ENCODE data around the gene ANKRD28. TPM values are rescaled to one million over a fixed set of nuclear protein-coding genes. Genes with fewer than 3 reads are reported as not detected.
"Not testable (repeated sequence)": the region's sequence is repeated elsewhere in the genome, so short reads cannot be mapped to it uniquely, and the experiment has no call there.

Gene ANKRD28
- total RNA-seq: 62.4 TPM

DNA sequence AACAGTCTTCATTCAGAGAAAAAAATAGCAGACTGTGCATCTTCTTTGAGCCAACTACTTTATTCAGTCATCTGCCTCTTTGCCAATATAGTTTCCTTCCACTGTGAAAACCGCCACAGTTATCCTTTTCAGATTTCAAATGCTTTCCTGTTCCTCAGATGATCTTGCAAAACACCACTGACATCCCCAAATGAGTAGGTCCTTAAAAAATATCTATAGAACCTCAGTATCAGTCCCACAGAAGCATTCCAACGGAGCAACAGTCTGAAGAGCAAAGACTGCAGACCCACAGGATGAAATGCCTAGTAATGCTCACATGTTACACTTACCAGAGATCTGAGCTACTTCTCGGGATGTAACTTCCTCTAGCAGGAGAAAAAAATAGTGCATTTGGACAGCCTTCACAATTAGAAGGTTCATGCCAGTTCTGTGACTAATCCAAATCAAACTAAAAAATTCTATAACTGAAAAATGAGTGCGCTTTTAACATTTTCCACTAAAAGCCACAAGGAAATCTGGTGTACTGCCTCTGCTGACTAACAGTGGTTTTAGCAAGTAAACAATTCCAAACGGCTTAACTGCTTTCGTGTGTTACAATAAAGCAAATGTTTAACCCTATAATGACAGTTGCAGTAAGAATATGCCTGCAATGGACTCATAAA lies at the start of gene ANKRD28:
Gene ANKRD28, minus strand, starts transcription at position 338 of the 662 bp plus-strand sequence. CDS start 1,458 bp downstream, outside the sequence.
- no peak for DNase-seq (ENCODE audit: low spot score)

DNA sequence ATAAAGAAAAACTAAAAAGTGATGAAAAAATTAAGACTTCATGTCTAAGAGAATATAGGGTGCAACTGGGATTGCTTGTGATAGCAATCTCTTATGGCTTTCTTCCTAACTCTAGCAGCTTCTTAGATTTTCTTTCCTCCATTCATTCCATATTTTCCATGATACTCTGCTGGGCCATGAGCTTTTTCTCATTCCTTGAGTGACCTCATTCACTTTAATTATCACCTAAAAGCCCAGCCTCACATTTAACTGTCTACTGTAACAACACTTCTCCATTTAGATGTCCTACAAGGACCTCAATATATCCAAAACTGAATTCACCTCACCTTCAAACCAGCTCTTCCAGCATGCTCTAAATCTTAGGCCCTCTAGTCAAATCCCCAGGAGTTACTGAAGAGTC lies 49.5 kb upstream of the ANKRD28 start:
- no peak for DNase-seq (ENCODE audit: low spot score)

DNA sequence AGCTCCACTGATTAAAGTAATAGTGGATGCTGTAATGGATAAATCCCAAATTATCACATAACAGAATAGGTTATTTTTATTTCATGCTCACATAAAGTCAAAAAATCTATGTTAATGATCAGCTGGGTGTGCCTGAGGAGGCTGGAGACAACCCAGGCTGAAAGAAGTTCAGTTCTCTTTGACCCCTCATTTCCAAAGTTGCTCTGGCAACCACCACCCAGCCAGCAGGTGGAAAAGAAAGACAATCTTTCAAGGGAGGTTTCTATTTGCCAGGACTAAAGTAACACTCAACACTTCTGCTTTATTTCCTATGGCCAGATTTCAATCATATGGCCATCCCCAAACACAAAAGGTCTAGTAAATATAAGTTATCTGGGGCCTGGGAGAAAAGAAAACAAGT lies 48.8 kb upstream of the ANKRD28 start:
- DNase-seq (ENCODE audit: low spot score): no peak

DNA sequence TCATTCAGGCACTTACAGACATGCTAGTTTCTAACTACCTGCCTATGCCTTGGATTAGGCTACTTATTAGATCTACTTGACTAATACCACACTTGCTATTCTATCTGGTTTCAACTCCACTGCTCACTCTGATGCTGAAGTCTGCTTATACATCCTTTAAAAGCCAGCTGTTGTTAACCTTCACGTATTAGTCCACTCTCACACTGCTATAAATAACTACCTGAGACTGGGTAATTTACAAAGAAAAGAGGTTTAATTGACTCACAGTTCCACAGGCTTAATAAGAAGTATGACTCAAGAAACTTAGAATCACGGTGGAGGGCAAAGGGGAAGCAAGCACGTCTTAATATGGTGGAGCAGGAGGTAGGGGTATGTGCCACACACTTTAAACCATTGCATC lies 47.7 kb upstream of the ANKRD28 start:
- no peak for DNase-seq (ENCODE audit: low spot score)

DNA sequence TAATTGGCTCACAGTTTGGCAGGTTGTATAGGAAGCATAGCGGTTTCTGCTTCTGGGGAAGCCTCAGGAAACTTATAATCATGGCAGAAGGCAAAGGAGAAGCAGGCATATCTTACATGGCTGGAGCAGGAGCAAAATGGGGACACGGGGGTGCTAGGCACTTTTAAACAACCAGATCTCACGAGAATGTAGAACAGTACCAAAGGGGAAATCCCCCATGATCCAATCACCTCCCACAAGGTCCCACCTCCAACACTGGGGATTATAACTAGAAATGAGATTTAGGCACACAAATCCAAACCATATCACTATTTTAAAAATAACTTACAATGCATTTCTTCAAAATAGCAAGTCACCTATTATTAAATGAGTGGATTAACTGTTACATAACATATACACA lies 47.1 kb upstream of the ANKRD28 start:
- no peak for DNase-seq (ENCODE audit: low spot score)

DNA sequence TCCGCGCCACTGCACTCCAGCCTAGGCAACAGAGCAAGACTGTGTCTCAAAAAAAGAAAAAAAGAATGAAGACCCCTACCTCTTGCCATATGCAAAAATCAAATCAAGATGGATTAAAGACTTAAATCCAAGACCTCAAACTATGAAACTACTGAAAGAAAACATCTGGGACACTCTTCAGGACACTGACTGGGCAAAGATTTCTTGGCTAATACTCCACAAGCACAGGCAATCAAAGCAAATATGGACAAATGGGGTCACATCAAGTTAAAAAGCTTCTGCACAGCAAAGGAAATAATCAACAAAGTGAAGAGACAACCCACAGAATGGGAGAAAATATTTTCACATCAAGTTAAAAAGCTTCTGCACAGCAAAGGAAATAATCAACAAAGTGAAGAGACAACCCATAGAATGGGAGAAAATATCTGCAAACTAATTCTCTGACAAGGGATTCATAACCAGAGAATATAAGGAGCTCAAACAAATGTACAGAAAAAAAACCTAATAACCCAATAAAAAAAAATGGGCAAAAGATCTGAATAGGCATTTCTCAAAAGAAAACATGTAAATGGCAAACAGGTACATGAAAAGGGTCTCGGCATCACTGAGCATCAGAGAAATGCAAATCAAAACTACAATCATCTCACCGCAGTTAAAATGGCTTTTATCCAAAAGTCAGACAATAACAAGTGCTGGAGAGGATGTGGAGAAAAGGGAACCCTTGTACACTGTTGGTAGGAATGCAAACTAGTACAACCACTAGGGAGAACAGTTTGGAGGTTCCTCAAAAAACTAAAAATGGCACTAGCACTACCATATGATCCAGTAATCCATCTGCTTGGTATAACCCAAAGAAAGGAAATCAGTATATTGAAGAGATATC lies 43.6 kb upstream of the ANKRD28 start:
- DNase-seq (ENCODE audit: low spot score): not testable (repeated sequence)

DNA sequence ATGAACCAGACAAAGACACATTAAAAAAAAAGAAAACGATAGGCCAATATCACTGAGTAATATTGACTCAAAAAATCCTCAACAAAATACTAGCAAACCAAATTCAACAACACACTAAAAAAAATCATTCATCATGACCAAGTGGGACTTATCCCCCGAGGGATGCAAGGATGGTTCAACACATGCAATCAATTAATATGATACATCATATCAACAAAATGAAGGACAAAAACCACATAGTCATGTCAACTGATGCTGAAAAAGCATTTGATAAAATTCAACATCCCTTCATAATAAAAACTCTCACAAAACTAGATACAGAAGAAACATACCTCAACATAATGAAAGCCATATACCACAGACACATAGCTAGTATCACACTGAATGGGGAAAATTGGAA lies 41.8 kb upstream of the ANKRD28 start:
- DNase-seq (ENCODE audit: low spot score): no peak

DNA sequence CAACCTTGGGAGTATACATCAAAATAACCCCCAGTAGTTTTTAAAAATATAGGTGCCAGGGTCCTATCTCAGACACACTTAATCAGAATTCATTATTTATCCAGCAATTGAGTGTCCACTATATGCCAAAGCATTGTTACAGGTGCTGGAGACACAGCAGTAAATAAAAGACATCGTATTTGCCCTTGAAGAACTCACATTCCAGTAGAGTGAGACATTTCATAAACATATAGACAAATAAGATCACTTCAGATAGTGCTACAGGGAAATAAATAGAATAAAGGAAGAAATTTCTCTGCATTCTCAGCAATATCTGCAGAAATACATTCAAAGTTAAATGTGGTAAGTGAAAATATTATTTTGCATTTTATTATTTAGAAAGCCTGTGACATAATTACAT lies 34.1 kb upstream of the ANKRD28 start:
- no peak for DNase-seq (ENCODE audit: low spot score)

DNA sequence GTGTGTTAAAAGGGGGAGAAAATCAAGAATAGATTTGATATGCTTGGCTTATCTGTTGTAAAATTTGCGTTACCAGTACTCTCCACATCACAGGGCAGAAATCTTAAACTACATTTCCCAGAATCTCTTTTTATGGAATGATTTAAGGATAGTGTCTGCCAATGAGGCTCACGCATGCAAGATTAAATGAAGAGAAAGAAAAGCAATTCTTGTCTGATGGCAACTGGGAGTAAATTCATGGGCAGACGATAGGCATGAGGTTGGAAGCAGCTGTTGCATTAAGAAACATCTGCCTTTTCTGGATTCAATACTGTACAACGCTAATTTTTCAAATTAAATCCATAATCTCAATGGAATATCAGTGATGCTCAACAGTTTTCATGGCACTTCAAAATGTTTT lies 27.2 kb upstream of the ANKRD28 start:
- DNase-seq (ENCODE audit: low spot score): no peak

DNA sequence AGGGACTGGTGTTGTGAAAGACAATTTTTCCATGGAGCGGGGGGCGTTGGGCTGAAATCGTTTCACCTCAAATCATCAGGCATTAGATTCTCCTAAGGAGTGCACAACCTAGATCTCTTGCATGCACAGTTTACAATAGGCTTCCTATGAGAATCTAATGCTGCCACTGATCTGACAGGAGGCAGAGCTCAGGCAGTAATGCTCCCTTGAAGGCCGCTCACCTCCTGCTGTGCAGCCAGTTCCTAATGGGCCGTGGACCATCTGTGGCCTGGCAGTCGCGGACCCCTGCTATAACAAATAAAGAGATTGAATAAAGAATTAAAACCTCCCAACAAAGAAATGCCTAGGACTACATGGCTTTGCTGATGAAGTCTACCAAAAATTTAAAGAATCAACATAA lies 25.3 kb upstream of the ANKRD28 start:
- DNase-seq (ENCODE audit: low spot score): no peak

DNA sequence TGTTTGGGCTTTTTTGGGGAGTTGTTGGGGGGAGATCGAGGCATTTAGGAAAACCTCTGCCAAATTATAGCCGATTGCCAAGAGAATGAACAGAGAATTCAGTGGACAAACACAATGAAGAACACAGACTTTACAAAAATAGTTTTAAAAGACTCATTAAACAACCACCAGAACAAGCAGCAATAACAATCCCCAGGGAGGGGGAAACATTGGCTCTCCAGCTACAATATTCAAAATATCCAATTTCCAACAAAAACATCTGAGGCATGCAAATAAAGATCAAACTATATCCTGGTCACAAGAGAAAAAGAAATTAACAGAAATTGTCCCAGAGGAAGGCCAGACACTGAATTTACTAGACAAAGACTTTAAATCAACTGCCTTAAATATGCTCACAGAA lies 24.5 kb upstream of the ANKRD28 start:
- no peak for DNase-seq (ENCODE audit: low spot score)

DNA sequence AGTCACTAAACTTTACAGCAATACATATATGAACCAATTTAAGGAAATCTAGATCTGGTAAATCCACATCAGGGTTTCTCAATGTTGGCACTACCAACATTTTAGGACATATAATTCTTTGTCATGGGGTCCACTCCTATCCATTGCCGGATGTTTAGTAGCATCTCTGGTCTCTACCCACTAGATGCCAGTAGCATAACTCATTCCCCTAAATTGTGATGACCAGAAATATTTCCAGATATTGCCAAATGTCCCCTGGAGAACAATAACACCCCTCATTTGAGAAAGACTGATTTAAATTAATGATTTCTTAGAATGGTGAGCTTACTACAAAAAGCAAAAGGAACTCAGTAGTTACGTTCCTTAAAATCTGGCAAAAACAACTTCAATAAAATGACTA lies 23.1 kb upstream of the ANKRD28 start:
- DNase-seq (ENCODE audit: low spot score): no peak

DNA sequence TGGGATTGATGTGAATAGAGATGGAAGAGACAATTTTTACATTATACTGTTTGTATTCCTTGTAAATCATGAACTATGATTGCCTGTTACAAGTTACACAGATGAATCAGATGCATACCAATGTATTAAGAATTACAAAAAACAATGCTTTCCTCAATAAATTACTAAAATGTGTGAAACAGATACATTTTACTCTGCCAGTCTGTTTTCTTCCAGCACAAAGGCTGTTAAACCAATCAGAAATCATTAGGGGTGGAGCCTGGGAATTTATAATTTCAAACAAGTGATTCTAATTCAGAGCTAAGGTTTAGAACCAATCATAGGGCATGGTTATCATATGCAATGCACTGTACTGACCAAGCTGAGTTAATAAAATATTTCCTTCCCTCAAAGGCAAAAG lies 21.8 kb upstream of the ANKRD28 start:
- DNase-seq (ENCODE audit: low spot score): no peak

DNA sequence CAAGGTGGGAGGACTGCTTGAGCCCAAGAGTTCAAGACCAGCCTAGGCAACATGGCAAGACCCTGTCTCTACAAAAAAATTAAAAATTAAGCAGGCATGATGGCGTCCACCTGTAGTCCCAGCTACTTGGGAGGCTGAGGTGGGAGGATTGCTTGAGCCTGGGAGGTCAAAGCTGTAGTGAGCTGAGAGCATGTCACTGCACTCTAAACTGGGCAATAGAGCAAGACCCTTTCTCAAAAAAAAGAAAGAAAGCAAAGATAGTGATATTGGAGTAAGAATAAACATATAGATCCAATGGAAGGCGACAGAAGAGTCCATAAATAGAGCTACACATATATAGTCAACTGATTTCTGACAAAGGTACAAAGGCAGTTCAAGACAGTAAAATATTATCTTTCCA lies 21.3 kb upstream of the ANKRD28 start:
- DNase-seq (ENCODE audit: low spot score): no peak

DNA sequence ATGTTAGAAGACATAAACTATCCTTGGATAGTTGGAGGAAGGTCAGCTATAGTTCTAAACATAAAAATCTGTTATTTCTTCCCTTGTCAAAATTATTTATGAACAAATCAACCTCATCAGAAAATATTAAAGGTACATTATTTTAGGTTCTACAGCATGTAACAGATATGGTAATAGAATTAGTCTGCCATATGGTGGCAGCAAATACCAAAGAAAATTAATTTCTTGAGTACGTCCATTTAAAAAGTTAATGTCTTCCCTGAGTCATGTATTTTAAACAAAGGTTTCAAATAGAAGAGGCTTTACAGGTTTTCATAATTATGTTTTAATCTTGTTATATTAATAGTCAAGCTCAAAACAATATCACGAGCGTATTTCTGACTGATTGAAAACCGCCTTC lies 17.9 kb upstream of the ANKRD28 start:
- DNase-seq (ENCODE audit: low spot score): no peak

DNA sequence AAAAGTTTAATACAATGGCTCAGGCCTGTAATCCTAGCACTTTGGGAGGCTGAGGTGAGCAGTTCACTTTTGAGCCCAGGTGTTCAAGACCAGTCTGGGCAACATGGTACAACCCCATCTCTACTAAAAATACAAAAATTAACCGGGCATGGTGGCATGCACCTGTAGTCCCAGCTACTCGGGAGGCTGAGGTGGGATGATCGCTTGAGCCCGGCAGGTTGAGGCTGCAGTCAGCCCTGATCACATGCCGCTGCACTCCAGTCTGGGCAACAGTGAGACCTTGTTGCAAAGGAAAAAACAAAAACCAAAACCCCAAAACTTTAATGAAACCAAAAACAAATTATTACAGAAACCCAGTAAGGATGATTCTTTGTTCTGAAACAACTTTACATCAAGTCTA lies 15.3 kb upstream of the ANKRD28 start:
- DNase-seq (ENCODE audit: low spot score): not testable (repeated sequence)

DNA sequence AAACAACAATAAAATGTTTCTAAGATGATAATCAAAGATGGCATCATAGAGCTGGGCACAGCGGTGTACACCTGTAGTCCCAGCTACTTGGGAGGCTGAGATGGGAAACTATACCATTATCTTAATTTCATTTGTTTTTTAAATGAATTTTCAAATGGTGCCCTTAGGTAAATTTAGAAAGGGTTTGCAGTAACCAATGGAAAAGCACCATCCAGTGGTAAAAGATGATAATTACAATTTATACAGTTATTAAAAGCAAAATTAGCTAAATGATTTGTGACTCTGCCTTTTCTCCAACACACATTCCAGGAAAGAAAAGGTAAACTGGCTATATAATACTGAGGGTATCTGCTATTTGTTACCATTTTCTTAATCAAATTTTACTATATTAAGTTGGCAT lies 14.4 kb upstream of the ANKRD28 start:
- DNase-seq (ENCODE audit: low spot score): no peak

DNA sequence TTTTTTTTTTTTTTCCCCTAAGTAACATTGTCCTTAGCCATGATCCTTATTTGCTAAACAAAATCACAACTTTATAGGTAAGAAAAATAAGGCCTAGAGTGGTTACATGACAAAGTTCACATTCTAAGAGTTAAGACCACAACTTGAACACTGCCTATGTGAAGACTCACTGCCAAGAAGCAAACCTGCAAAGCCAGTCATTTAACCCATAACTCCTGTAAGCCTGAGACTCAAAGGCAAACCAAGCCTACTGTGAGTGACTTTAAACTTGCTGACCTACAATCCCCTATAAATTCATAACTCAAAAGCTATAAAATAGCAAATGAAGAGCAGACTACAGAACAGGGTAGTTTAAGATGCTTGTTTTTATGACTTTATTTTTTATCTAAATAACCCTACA lies 12.9 kb upstream of the ANKRD28 start:
- no peak for DNase-seq (ENCODE audit: low spot score)

DNA sequence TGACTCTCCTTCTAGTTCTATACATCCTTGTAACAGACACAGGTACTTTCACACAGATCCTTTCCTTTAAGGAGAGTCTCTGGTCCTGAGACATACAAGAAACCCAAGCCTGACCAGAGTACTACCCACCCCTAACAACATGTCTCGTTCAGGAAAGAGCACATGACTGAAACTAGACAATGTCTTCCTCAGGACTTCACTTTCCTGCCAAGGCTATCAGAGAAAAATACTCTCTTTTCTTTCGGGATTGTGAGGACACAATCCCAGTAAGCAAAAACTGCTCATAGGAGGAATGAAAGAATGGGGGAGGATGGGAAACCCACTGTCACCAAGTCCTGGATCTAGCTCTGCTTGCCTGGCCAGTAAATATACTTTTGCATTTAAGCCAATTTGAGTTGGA lies 11.5 kb upstream of the ANKRD28 start:
- no peak for DNase-seq (ENCODE audit: low spot score)

DNA sequence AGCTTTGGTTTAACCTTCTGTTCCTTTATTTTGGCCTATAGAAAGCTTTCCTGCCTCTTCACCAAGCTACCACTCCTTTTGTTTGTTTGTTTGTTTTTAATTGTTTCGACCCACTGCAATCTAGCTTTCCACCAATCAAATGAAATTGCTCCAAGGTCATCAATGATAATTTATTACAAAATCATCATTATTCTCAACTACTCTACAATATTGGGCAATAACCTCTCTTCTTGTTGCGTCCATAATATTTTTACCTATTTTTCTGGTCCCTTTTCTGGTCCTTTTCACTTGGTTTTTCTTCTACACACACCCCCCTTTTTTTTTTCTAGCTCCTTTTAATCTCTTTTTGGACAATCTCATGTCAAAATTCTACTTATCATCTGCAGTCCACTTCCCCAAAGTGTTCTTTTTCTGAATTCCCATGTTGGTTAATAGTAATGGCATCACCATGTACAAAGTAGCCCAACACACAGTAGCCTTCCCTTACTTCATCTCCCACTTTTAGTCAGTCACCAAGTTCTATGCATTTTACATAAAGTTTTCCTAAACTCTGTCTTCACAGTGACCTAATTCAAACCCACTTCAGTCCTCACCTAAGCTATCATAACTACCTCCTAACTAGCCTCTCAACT lies 11.0 kb upstream of the ANKRD28 start:
- DNase-seq (ENCODE audit: low spot score): no peak

DNA sequence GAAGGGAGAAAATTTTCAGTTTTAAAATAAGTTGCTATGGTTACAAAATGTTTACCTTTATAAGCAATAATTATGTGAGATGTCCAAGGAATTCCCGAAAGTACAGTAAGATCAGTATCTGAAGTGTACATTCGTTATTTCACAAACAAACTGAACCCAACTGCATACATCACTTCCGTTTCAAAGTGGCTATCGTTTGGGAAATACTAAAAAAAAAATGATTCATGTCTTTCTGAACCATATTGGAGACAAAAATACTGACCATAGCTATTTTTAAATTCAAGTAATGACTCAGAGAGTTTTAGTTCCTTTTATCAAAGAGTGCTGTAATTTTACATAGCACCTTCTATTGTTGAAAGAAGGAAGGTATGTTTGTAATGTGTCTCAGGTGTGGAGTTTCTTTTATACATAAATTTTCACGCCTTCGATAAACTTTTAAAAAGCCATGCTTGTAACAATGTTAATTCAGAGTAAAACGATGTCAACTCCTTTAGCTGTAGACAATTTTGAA lies 8.0 kb upstream of the ANKRD28 start:
- no peak for DNase-seq (ENCODE audit: low spot score)

DNA sequence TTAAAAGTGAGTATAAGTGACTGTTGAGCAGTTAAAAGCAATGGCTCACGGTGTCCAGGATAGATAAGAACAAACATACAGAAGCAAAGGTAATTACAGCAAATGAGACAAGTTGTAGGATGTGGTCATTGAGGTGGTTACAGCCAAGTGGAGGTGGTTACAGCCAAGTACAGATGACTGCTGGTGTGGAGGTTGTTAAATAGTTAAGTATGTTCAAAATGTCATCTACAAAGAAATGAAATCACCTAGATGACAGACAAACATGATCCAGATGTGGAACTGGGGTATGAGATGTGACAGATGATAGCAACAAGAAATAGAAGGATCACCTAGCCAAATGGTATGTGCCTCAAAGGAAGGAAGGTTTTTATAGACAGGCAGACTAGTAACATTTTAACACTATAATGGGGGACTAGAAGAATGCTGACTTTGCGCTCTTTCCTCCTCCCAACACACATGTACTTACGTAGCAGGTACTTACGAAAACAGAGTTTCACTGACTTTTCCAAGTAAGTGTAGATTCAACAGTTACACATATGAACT lies 6.8 kb upstream of the ANKRD28 start:
- no peak for DNase-seq (ENCODE audit: low spot score)

Data from ureter (tissue), 1 donor.